Cardiac fibroblast (primary cell): ENCODE data around the gene NOL4L.

Source experiments
- DNase-seq, 2 donors: peaks; one replicate each; pipeline versions ENCODE4 v3.0.0 to v3.0.0-alpha.2; 2010; ENCODE audit warnings: low read depth in 2 of 2
- H3K4me3 ChIP-seq, 2 donors: replicated peaks in 1 of 2; 1 replicate in 1 of 2; 2 replicates in 1 of 2; pipeline ENCODE4 v1.5.1; 2011; ENCODE audit warnings: low read depth in 2 of 2, low read length in 2 of 2, mild to moderate bottlenecking in 2 of 2, moderate library complexity in 1 of 2
- CTCF ChIP-seq: IDR thresholded peaks from one replicate; pipeline ENCODE4 v1.5.1; 2011; ENCODE audit warnings: low read depth, mild to moderate bottlenecking, low read length, inconsistent platforms

The NOL4L gene

DNA sequence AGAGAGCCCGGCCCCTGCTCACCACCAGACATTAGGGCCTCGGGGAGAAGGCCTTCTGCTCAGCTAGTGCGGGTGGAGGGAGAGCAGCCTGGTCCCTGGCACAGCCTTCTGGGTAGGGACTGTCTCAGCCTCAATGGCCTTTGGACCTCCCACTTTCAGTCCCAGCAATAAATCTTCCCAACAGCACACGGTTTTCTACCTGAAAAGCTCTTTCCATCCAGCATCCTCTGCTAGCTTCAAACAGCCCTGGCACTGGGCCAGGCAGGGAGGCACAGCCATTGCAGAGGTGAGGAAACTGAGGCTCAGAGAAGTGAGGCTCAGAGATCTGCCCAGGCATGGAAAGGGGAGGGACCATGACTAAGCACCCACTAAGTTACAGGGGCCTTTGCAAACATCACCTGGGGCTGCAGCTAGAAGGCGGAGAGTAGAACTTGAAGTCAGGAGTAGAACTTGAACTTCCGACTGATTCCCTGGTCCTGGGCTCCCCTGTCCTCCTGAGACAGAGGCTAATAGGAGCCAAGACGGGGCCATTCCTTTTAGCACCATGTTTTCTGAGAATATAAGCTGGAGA, 43.9 kb upstream of the NOL4L start:
- TF ChIP-seq CTCF, result no peak
- no peak overlapping the region for H3K4me3 ChIP-seq

DNA sequence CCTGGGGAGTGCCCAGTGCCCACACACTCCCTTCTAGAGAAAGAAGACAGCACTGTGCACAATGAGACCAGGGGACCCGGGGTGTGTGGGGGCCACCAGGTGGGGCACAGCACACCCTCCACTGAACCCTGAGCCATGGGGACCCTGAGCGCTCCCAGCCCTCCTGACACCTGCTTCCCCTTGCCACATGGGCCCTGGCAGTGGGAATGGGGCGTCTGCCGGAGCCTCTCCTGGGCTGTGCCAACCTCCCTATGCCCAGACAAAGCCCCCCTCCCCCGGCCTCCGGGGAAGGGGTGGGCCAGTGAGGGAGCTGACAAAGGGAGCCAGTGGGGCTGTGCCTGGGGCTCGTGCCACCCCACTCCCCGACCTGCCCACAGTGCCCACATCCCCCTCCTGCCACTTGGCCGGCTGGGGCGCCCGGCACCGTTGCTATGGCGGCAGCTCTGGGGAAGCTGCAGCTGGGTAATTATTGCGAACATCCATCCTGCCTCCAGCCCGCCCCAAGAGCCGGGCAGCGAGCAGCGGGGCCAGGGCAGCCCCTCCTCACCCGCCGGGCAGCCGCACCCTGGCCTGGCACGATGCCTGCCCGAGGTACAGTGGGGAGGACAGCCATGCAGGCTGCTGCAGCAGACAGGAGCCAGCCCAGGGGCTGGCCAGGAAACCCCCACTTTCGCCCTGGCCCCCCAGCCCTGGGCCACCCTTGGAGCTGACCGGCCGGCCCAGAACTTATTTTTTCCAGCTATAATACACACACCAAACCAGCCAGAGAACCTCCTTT, 41.9 kb upstream of the NOL4L start:
- no peak for DNase-seq
- H3K4me3 ChIP-seq, result no peak overlapping the region
- no peak for TF ChIP-seq CTCF

More for the DNA sequence above, 43.9 kb upstream of the NOL4L start:
- DNase-seq, result no peak

GRCh38 chr20:32626407-32626806, 41.3 kb upstream of the NOL4L start:
- DNase-seq, result no peak
- H3K4me3 ChIP-seq, result no peak overlapping the region
- no peak for TF ChIP-seq CTCF

GRCh38 chr20:32625996-32626395, 40.9 kb upstream of the NOL4L start:
- no peak for TF ChIP-seq CTCF
- DNase-seq, result no peak
- no peak overlapping the region for H3K4me3 ChIP-seq

DNA sequence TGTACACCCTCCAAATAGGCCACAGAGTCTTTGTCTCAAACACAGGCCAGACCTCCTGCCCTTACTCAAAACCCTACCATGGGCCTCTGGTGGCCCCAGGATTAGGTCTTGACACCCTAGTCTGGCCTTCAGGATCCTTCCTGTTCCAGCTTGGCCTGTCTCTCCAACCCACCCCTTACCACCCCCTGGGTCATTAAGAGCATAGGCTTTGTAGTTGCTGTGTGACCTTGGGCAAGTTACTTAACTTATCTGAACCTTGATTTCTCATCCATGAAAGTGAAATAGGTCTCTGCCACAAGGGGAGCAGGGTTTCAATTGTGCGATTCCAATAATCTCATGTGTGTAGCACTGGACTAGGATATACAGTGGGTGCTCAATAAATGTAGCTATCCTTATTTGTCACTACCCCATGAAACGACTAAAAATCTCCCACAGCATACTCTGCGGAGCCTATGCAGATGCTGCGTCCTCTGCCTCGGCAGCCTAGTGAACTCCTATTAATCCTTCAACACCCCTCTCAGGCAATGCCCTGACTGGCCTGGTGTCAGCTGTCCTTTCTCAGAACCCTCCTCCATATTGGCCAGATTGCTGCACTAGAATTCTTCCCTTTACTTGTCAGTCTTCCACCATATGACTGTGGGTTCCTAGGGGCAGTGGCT, 39.7 kb upstream of the NOL4L start:
- no peak for DNase-seq
- no peak for TF ChIP-seq CTCF
- H3K4me3 ChIP-seq, result no peak overlapping the region

- no peak for DNase-seq
- TF ChIP-seq CTCF, result no peak
- no peak overlapping the region for H3K4me3 ChIP-seq
Measured at GRCh38 chr20:32623667-32624157, 38.6 kb upstream of the NOL4L start.
